ENCODE data around the gene CERS6. TPM values are rescaled to one million over a fixed set of nuclear protein-coding genes. Genes with fewer than 3 reads are reported as not detected.

Gene CERS6
- total and polyA plus RNA-seq, 8 donors, result 3.2 to 18.0 (median 7.6) TPM

- intact Hi-C loops (cut with DNase I), result no loop called here
- H3K27me3 ChIP-seq, result no peaks in the 10 kb centered on the region
- DNase-seq (no peak), ATAC-seq (no peak), FAIRE-seq (no peak)
- H3K27ac ChIP-seq, result no peak overlapping the region
- H3K9me3 ChIP-seq, result no peaks in the 10 kb centered on the region
- no peaks in the 10 kb centered on the region for H3K36me3 ChIP-seq
- no peak overlapping the region for H3K4me3 ChIP-seq
- WGBS, 2 donors, result 92 to 94% methylated on average over 1 of the region's 1 CpG
- no peak for TF ChIP-seq CTCF (IDR thresholded peaks at IDR 0.05)
- no peaks in the 10 kb centered on the region for H3K4me1 ChIP-seq
Observed at GRCh38 chr2:168683996-168684395, 227.9 kb downstream of the CERS6 start.

- FAIRE-seq, result no peak
- Histone ChIP-seq H3K27ac (no peak overlapping the region), H3K4me3 (no peak overlapping the region), H3K4me1 (no peaks in the 10 kb centered on the region), H3K27me3 (no peaks in the 10 kb centered on the region), H3K9me3 (no peaks in the 10 kb centered on the region), H3K36me3 (no peaks in the 10 kb centered on the region)
- TF ChIP-seq CTCF (IDR thresholded peaks at IDR 0.05), result no peak
- WGBS, 2 donors, result 84 to 89% methylated on average over 3 of the region's 3 CpGs
- intact Hi-C loops (cut with DNase I), result no loop called here
- no peak for ATAC-seq
- DNase-seq, result no peak
Observed at GRCh38 chr2:168684921-168685599, 229.0 kb downstream of the CERS6 start.

- intact Hi-C loops (cut with DNase I), result no loop called here
- Histone ChIP-seq H3K27ac (no peak overlapping the region), H3K4me1 (no peaks in the 10 kb centered on the region), H3K9me3 (no peaks in the 10 kb centered on the region), H3K27me3 (no peaks in the 10 kb centered on the region), H3K4me3 (no peak overlapping the region), H3K36me3 (no peaks in the 10 kb centered on the region)
- FAIRE-seq (no peak), DNase-seq (no peak), ATAC-seq (peak in 1 of 4 donors; percentile 34)
- 92 to 95% methylated on average over 17 of the region's 17 CpGs for WGBS, 2 donors
- no peak for TF ChIP-seq CTCF (IDR thresholded peaks at IDR 0.05)
Observed at GRCh38 chr2:168685600-168686451, 229.8 kb downstream of the CERS6 start.

GRCh38 chr2:168686452-168687191 is 230.6 kb downstream of the CERS6 start:
- TF ChIP-seq CTCF (IDR thresholded peaks at IDR 0.05), result no peak
- 91 to 98% methylated on average over 4 of the region's 4 CpGs for WGBS, 2 donors
- Histone ChIP-seq H3K4me1 (no peaks in the 10 kb centered on the region), H3K36me3 (no peaks in the 10 kb centered on the region), H3K27ac (no peak overlapping the region), H3K4me3 (no peak overlapping the region), H3K9me3 (no peaks in the 10 kb centered on the region), H3K27me3 (no peaks in the 10 kb centered on the region)
- DNase-seq, result no peak
- intact Hi-C loops (cut with DNase I), result no loop called here
- no peak for ATAC-seq
- no peak for FAIRE-seq
